WI38 (cell line): Measurements from ENCODE around the gene CTDSPL.

Source experiments
- H3K4me3 ChIP-seq: 2 replicates; pipeline ENCODE4 v1.5.1; 2011; ENCODE audit warnings: low read depth, mild to moderate bottlenecking, control low read depth, low read length
- TF ChIP-seq, protein P1 (sequence below): IDR thresholded peaks from 2 replicates; pipeline ENCODE4 v1.5.1; 2012; ENCODE audit warnings: low read depth, mild to moderate bottlenecking, control low read depth, low read length

CTDSPL gene

GRCh38 chr3:38008191-38008701 lies 146.6 kb downstream of the CTDSPL start:
- TF ChIP-seq, protein P1, sequence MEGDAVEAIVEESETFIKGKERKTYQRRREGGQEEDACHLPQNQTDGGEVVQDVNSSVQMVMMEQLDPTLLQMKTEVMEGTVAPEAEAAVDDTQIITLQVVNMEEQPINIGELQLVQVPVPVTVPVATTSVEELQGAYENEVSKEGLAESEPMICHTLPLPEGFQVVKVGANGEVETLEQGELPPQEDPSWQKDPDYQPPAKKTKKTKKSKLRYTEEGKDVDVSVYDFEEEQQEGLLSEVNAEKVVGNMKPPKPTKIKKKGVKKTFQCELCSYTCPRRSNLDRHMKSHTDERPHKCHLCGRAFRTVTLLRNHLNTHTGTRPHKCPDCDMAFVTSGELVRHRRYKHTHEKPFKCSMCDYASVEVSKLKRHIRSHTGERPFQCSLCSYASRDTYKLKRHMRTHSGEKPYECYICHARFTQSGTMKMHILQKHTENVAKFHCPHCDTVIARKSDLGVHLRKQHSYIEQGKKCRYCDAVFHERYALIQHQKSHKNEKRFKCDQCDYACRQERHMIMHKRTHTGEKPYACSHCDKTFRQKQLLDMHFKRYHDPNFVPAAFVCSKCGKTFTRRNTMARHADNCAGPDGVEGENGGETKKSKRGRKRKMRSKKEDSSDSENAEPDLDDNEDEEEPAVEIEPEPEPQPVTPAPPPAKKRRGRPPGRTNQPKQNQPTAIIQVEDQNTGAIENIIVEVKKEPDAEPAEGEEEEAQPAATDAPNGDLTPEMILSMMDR, result no peak
- H3K4me3 ChIP-seq, result no peak overlapping the region

DNA sequence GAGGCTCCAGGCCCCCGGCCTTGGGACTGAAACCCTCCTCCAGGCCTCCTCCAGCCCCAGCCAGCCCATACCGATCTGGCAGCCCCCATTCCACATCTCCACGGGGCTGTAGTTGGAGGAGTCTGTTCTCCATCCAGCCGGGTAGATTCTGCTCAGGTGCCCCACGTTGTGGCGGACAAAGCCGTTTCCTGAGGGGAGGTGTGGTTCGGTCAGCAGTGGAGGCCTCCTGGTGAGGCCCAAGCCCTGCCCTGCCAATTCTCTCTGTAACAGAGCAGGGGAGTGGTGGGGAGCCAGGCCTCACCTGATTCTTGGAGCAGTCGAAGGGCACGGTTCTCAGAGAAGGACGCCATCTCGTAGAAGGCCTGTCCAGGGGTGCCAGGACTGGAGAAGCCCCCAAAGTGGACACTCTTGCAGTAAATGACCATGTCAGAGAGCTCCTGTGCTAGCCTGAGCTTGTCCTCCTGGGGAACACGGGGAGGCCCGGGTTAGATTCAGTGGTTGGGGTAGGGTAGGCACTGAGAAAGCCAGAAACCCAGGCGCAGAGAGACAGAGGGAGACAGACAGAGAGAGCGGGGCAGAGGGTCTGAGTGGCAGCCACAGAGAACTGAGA lies 147.4 kb downstream of the CTDSPL start:
- TF ChIP-seq, protein P1, result no peak
- no peak overlapping the region for H3K4me3 ChIP-seq

- no peak overlapping the region for H3K4me3 ChIP-seq
- TF ChIP-seq, protein P1, result no peak
Measured at GRCh38 chr3:38009807-38010591, 148.3 kb downstream of the CTDSPL start.

GRCh38 chr3:38011111-38011510 lies 149.4 kb downstream of the CTDSPL start:
- TF ChIP-seq, protein P1, result no peak
- H3K4me3 ChIP-seq, result no peak overlapping the region

DNA sequence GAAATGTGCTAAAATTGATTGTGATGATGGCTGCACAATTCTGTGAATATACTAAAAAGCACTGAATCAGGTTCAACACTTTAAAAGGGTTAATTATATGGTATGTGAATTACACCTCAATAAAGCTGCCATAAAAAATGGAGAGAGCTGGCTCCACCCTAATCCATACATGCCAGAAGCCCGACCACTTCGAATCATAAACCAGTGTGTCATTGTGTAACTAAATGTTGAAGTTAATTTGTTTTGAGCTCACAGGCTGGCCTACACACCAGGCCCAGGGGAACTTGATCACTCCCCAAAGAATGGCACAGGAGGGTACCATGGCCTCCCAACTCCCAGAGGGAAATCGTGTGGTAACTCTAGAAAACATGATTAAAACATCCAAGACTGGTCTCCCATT lies 153.8 kb downstream of the CTDSPL start:
- TF ChIP-seq, protein P1, result no peak
- no peak overlapping the region for H3K4me3 ChIP-seq

DNA sequence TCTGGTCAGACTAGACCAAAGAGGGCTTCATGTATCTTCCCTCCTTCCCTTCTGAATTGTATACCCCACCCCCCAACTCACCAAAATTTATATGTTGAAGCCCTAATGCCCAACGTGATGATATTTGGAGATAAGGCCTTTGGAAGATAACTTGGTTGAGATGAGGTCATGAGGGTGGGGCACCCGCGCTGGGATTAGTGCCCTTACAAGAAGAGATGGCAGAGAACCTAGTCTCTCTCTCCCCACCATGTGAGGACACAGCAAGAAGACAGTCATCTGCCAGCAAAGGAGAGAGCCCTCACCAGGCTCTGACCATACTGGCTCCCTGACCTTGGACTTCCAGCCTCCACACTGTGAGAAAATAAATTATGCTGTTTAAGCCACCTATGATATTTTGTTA lies 154.3 kb downstream of the CTDSPL start:
- H3K4me3 ChIP-seq, result no peak overlapping the region
- TF ChIP-seq, protein P1, result no peak

DNA sequence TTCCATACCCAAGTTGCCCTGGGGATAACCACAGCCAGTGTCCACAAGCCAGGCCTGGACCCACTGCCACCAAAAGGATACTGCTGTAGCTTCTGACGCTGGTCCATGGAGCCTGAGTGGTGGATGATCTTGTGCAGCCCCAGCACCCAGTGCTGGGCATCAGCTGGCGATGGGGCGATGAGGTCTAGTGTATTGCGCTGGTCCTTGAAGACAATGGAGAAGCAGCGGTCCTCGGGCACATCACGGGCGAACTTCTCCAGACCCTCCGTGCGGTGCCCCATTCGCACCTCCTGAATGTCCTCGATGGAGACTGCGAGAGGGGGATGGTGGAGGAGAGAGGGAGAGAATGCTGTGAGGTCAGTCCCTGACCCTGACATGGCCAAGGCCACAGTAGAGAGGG lies 154.7 kb downstream of the CTDSPL start:
- no peak overlapping the region for H3K4me3 ChIP-seq
- TF ChIP-seq, protein P1, result no peak
